ENCODE data around the gene PCSK7.
"Not testable (repeated sequence)": the region's sequence is repeated elsewhere in the genome, so short reads cannot be mapped to it uniquely, and the experiment has no call there.

The PCSK7 gene

DNA sequence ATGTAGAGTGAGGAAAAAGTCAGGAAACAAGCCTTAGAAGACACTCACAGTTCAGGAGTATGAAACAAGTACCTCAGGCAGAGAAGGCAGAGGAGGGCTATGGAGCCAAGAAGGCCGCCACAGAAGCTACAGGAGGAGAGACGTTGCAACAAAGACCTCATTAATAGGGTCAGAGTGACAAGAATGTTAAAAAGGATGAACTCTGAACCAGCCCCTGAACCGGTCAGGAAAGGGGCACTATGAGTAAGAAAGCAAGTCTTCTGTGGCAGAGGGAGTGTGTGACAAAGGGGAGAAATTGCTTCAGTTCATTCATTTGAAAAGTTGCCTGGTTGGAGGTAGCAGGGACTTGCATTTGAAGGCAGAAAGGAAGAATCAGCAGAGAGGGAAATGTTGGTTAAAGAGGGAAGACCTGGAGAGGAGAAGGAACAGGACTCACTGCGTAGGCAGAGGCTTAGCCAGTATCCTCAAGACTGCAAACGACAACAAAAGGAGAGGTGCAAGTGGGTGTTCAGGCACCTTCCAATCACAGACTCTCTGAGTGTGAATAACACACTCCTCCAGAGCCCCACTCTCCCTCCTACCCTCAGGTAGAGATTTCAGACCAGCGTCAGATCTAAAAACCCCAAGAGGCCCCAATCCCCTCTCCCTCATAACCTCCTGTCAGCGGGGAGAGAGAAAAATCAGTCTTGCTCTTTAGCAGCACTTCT is 17.3 kb downstream of the PCSK7 start:
- no peak for DNase-seq

DNA sequence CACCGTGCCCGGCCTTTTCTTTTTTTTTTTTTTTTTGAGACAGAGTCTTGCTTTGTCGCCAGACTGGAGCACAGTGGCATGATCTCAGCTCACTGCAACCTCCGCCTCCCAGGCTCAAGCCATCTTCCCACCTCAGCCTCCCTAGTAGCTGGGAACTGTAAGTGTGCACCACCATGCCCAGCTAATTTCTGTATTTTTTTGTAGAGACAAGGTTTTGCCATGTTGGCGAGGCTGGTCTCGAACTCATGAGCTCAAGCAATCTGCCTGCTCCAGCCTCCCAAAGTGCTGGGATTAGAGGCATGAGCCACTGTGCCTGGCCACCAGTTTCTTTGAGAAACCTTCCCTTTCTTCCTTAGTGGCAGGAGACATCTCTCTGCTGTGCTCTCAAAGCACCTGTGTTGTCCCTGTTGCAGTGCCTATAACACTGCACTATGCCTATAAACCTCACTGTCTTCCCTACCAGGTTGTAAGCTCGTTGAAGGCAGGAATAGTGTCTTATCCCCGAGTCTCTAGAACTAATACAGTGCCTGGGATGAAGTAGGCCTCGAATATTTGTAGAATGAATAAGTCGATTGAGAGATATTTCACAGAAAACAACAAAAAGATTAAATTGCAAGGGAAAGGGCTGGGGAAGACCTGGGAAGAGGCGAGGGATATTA is 19.0 kb downstream of the PCSK7 start:
- DNase-seq, result no peak

DNA sequence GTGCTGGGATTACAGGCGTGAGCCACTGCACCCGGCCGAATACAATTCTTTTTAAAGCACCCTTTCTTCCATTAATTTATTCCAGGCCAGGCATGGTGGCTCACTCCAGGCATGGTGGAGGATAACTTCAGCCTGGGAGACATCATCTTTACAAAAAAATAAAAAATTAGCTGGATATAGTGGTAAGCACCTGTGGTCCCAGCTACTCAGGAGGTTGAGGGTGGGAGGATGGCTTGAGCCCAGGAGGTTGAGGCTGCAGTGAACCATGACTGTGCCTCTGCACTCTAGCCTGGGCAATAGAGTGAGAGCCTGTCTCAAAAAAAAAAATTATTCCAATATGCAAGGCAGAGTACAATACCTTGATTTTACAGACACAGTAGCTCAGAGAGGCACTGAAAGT is 21.3 kb downstream of the PCSK7 start:
- DNase-seq, result no peak

DNA sequence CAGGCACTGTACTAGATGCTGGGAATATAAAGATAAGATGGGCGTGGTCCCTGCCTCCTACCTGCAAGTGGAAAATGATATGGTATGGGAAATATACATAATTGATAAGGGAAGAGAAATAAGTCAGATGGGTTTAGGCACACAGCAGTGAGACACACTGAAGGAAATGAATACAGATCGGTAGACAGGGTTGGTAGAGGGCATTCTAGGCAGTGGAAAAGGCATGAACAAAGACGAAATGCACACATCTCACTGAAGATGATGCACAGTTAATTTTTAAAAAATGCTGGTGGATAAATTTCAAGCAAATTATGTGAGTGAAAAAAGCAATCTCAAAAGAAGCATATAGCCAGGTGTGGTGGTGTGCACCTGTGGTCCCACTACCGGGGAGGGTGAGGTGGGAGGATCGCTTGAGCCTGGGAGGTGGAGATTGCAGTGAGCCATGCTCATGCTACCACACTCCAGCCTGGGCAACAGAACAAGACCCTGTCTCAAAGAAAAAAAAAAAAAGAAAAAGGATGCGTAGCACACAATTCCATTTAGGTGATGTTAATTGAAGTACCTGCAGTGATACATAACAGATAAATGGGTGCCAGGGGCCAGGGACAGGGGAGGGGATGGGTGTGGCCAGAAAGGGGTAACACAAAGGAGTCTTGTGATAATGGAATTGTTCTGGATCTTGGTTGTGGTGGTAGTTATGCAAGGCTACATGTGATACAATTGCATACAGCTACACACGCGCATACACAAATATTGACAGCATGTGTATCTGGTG is 22.3 kb downstream of the PCSK7 start:
- not testable (repeated sequence) for DNase-seq

DNA sequence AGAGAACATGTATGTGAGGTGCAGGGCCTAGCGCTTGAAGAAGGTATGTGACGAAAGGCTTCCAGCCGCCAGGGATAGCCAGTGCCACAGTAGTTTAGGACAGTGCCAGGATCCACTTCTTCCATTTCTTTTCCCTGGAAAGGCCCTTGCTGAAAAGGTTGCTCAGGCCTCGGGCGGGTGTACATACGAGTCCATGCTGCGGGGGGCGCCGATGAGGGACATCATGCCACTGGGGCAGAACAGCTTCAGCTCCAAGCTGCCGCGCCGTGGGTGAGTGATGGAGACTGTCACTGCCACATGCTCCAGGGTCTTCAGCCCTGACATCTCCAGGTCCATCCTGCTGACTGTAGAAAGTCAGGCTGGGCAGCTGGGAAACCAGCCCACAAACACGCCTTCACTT is 23.2 kb downstream of the PCSK7 start:
- not testable (repeated sequence) for DNase-seq

DNA sequence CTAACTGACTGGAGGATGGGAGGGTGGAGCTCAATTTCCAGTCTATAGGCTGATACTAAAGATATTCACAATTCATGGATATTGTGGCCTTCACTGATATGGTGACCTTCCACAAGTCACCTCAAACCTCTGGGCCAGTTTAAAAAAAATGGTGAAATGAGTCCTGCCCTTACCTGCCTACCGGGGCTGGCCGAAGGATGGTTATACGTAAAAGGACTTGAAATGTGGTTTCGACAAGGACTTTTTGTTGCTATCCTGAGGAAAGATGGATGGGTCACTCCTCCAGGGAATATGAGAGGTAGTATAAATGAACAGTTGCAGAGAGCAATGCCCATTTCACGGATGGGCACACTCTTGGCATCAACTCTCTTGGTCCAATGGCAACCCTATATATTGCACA is 24.4 kb downstream of the PCSK7 start:
- DNase-seq, result not testable (repeated sequence)

DNA sequence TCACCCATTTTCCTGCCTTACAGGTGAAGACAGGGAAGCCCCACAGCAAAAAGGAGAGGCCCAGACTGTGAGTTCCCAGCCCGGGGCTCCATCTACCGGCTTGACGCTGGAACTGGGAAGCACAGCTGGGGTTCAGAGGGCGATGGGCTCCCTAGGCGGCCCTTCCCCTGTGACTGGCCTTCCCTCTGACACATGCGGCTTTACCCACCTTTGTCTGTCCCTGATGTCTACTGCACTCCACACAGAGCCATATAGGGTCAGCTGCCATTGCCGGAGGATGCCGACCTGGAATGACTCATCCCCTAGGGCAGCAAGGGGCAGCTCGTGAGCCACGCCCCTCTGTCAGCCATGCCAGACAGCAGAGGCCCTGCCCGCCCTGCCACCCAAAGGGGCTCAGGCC is 25.0 kb downstream of the PCSK7 start:
- not testable (repeated sequence) for DNase-seq

DNA sequence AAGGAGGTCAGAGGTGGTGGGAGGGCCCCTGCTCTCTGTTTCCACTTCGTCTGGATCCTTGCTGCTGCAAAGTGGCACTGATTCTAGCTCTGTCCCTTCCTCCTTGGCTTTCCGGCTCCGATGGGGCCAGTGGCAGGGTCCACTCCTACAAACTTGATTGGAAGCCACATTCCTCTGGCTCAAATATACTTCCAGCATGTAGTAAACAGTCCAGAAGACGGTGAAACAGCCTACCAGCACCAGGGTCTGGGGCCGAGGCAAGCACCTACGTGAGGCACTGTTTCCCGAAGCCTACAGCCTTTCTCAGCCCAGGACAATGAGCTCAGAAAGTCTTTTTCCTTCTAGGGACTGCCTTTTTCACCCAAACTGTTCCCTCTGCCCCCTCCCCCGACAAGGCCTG is 25.8 kb downstream of the PCSK7 start:
- not testable (repeated sequence) for DNase-seq

DNA sequence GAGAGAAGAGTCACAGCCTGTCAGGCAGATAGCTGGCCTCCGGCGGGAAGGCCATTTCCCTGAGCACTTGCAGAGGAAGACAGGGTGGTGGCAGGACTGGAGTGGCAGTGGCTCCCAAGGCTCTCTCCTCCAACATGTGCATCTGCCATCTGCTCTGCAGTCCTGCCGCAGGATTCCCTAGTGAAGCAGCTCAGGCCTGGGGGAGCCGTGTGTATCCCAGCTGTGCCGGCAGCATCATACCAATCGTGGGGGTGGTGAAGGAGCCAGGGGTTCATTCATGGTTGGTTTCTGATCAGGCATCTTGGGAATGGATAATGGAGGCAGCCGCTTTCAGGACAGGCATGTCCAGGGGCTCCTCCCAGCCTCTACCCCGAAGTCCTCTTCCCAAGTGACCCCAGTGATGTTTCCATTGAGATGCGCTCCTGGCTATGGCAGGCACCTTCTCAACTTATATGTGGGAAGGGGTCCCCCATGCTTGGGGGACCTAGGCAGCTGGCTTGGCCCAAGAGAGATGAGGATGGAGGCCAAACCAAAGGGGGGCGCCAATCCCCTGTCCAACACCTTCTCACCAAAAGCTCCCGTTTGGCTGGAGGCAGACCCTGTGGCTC is 26.6 kb downstream of the PCSK7 start:
- DNase-seq, result no peak

DNA sequence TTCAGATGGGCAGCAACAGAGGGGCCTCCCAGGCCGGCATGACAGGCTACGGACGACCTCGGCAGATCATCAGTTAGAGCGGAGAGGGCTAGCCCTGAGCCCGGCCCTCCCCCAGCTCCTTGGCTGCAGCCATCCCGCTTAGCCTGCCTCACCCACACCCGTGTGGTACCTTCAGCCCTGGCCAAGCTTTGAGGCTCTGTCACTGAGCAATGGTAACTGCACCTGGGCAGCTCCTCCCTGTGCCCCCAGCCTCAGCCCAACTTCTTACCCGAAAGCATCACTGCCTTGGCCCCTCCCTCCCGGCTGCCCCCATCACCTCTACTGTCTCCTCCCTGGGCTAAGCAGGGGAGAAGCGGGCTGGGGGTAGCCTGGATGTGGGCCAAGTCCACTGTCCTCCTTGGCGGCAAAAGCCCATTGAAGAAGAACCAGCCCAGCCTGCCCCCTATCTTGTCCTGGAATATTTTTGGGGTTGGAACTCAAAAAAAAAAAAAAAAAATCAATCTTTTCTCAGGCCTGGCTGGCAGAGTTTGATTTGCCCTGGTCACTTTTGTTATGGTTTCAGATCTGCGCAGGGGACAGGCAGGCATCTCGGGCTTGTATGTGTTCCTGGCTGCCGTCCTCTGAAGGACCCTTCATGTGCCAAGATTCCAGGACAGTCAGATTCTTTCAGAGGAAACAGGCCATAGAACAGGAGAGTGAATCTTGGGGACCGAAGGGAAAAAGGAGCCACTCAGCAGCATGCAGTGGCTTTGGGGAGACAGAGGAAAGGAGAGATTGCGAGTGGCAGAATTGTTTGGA is 27.4 kb downstream of the PCSK7 start:
- DNase-seq, result no peak

DNA sequence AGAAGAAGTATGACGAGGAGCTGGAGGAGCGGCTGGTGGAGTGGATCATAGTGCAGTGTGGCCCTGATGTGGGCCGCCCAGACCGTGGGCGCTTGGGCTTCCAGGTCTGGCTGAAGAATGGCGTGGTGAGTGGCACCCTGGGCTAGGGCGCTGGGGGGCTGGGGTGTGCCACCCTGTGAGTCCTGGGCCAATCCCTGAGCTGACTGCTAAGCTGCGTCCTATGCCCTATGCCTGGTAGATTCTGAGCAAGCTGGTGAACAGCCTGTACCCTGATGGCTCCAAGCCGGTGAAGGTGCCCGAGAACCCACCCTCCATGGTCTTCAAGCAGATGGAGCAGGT is 28.8 kb downstream of the PCSK7 start:
- DNase-seq, result no peak

DNA sequence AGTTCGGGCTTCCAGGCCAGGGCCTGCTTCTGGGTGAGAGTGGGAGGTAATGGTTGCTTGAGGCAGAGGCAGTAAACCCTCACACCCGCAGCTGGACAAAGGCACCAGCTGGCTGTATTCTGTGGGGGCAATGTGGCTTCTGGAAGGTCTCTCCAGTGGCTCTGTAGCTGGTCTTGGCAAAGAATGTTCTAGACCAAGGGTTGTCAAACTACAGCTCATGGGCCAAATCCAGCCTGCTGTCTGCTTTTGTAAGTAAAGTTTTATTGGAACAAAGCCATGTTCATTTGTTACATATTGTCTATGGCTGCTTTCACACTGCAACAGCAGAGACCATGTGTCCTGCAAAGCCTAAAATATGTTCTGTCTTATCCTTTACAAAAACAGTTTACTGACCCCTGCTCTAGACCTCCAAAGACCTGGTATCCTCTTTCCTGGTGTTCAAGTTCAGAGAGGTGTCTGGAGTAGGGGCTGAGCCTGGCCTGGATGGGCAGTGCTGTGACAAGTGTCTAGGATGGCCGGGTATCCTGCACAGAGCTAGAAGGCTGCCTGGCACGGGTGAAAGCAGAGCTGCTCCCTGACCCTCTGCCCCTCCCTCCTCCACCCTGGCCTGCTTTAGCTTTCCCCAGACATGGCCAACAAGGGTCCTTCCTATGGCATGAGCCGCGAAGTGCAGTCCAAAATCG is 29.3 kb downstream of the PCSK7 start:
- DNase-seq, result no peak

DNA sequence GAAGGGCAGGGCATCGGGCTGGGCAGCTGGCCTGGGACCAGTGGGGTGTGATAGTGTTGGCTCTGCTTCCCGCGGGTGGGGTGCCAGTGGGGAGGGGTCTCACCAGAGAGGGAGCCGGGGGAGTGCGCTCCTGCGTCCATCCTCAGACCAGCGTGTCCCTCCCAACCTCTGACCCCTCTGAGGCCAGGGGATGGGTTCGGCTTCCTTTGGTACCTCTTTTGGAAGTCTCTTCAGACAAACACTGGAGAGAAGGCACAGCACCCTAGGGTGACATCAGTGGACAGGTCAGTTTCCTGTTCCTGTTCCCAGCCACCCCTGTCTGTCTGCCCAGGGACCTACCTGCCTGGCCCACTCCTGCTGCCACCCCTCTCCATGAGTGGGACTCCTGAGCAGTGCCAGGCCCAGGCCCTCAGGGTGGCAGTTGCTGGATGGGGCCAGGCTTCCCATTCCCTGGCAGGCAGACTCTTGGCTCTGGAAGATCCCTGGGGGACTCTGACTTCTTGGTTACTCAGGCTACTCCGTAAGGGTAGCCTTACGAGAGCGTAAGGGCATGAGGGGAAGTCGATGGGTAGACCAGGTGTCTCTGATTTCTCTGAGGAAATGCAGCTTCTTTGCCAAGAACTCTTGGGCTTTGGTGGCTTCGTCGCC is 30.1 kb downstream of the PCSK7 start:
- DNase-seq, result no peak

DNA sequence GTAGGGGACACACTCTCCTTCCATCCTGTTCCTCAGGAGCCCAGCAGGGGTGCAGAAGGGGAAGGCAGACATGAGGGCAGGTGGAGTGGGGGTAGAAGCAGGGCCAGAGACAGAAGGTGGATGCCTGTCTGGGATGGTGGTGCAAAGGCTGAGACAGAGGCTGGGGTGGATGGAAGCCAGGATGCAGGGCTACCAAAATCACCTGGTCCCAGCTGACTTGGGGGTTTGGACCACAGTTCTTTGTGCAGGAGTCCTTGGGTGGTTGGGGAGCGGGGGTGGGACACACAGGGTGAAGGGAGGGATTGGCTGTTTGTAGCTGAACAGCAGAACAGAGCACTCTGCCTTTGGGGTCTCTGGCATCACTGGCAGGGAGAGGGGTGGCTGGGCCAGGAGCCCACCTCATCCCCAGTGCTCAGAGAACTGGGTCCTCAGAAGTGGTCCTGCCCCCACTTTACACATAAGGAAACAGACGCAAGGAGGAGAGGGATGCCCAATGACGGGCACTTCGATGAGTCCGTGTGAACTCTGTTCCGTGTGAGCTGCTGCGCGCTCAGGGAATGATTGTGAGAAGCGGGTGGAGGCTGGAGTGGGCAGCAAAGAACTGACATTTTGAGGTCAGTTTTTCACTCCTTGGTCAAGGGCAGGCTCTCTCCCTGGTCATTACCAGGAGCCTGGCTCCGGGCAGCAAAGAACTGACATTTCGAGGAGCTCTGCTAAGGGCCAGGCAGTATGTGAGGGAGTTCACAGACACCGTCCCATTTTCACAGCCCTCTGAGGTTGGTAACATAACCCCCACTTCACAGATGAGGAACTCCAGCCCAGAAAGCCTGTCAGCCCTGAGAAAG is 30.8 kb downstream of the PCSK7 start:
- DNase-seq, result no peak

DNA sequence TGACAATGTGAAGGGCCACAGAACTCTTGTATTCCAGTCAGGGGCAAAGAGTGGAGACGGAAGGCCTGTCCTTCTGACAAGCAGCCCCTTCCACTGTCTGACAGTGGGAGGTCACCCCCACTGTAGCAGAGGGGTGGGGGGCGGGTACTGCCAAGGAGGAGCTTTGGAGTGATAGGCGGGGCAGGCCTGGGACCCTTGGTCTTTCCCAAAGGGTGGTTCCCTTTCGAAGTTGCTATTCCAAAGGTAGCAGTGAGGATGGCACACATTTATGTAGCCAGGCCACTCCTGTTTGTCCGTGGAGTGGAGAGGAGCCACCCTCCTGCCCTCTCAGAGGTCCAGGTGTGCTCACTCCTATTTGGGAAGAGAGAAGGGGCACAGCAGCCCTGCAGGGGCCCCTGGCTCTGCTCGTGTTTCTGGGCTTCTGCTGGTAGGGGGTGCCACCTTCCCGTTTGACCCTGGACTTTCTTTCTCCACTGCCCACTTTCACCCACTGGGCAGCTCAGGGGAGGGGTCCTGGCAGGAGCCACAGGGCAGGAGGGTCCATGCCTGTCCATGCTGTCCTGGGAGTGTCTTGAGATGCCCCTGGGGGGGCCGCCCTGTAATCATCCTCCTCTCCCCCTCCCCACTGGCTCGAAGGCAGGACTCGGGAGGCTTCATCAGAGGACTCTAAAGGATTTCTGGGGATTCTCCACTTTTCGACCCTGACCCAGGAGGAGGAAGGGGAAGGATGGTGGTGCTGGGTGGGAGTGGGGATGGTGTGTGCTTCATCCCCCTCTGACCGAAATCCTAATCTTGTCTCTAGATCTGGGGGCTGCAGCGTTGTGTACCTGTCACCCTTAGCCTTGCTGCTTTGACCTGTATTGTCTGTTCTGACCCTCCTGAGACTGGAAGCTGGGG is 31.7 kb downstream of the PCSK7 start:
- no peak for DNase-seq

DNA sequence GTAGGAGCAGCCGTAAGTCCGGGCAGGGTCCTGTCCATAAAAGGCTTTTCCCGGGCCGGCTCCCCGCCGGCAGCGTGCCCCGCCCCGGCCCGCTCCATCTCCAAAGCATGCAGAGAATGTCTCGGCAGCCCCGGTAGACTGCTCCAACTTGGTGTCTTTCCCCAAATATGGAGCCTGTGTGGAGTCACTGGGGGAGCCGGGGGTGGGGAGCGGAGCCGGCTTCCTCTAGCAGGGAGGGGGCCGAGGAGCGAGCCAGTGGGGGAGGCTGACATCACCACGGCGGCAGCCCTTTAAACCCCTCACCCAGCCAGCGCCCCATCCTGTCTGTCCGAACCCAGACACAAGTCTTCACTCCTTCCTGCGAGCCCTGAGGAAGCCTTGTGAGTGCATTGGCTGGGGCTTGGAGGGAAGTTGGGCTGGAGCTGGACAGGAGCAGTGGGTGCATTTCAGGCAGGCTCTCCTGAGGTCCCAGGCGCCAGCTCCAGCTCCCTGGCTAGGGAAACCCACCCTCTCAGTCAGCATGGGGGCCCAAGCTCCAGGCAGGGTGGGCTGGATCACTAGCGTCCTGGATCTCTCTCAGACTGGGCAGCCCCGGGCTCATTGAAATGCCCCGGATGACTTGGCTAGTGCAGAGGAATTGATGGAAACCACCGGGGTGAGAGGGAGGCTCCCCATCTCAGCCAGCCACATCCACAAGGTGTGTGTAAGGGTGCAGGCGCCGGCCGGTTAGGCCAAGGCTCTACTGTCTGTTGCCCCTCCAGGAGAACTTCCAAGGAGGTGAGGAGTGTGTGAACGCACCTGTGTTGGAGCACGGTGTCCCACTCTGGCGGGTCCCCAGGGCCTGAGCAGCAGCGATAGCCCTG is 32.6 kb downstream of the PCSK7 start, which contains the start of gene TAGLN:
TSS of gene TAGLN (plus strand) at position 318 of the 863 bp plus-strand sequence. CDS start 3,644 bp downstream, outside the sequence.
- no peak for DNase-seq

DNA sequence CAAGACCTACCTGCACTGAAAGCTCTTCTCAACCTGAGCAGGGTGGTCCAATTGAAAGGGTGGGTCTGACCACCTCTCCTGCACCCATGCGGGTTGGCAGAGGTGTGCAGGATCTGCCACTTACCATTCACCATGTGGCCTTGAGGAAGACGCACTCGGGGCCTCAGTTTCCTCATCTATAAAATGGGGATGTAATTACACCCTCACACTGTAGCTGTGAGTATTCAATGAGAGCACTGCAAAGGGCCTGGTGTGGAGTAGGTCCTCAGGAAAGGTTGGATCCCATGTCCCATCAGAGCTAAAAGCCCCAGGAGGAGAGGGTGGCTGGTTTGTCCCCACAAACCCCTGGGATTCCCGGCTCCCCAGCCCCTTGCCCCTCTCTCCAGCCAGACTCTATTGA is 33.3 kb downstream of the PCSK7 start:
- no peak for DNase-seq
